ENCODE data around the gene UBTFL1.
A peak's percentile ranks its signal among the peaks of the same experiment; 100 is the strongest.

Gene UBTFL1

DNA sequence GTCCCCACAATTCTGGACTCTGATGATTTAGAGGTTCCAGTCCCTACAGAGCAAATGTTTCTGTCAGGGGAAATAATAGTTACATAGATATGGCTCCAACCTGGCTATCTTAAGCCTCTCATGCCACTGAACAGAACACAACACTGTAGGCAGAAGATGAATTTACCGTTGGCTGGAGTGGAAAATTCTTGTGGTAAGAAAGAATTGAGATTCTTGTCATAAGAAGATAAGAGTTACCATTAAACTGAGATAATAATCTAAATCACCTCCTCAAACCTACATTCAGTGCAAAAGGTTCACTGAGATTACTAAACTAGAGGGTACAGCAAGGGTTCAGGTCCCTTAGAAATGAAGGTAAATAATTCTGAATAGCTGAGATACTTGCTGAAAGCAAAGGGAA is 38.6 kb downstream of the UBTFL1 start:
- no peak for DNase-seq (ENCODE audit: low read depth)
- H3K4me3 ChIP-seq (ENCODE audit: low read depth, low read length) = no peak overlapping the region
- in situ Hi-C loops (cut with HindIII; ENCODE audit: low sequenced_read_pairs) = no loop called here
- TF ChIP-seq, protein P1, sequence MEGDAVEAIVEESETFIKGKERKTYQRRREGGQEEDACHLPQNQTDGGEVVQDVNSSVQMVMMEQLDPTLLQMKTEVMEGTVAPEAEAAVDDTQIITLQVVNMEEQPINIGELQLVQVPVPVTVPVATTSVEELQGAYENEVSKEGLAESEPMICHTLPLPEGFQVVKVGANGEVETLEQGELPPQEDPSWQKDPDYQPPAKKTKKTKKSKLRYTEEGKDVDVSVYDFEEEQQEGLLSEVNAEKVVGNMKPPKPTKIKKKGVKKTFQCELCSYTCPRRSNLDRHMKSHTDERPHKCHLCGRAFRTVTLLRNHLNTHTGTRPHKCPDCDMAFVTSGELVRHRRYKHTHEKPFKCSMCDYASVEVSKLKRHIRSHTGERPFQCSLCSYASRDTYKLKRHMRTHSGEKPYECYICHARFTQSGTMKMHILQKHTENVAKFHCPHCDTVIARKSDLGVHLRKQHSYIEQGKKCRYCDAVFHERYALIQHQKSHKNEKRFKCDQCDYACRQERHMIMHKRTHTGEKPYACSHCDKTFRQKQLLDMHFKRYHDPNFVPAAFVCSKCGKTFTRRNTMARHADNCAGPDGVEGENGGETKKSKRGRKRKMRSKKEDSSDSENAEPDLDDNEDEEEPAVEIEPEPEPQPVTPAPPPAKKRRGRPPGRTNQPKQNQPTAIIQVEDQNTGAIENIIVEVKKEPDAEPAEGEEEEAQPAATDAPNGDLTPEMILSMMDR (IDR thresholded peaks at IDR 0.05; ENCODE audit: low read depth, low read length, missing control alignments) = no peak

DNA sequence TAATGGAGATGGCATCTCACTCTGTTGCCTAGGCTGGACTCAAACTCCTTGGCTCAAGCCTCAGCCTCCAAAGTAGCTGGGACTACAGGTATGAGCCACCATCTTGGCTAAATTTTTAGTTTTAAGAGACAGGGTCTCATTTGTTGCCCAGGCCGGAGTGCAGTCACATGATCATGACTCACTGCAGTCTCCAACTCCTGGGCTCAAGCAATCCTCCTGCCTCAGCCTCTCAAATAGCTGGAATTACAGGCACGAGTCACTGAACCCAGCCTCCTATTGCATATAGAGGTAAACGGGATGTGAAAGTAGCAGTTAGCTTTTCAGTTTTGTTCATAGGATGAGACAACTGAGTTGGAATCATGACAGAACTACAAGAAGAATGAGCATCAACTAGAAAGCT is 39.2 kb downstream of the UBTFL1 start:
- DNase-seq (ENCODE audit: low read depth) = no peak
- in situ Hi-C loops (cut with HindIII; ENCODE audit: low sequenced_read_pairs) = no loop called here
- TF ChIP-seq, protein P1 (IDR thresholded peaks at IDR 0.05; ENCODE audit: low read depth, low read length, missing control alignments) = no peak
- H3K4me3 ChIP-seq (ENCODE audit: low read depth, low read length) = no peak overlapping the region

DNA sequence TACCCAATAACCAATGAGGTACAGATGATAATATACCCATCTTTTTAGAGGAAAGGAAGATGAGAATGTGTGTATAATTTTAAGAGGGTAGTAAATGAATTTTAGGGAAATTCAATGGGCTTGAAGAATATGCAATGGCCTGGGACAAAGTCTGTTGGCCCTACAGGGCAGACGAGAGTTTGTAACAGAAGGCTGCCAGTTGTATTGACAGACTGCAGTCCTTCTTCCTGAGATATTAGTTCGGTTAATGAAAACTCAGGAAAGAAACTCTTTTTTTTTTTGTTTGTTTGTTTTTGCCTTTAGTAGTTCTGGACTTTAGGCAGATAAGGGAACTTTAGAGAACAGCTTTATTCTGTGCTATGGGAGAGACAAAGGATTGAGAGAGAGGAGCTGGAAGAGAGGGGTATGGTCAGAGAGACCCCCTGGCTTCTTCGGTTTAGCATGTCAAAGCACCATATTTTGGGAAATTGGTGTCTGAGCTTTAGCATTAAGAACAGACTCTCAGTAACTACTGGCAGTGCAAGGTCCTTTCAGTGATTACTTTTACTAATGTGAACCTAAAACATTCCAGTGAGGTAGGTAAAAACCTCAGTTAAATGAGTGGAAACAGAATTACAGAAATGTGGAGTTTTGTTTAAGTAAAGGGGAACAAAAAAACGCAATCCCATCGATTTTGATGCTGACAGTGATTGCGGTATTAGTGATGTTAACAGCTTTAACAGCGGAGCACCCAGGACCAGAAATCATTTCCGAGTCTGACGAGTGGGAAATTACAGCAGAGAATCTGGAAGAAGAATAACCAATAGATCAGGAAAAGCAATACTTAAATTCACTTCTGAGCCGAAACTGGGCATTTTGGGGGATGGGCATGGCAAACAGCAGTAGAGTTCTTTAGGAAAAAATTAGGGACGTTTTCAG is 48.1 kb downstream of the UBTFL1 start:
- peak overlapping the region; percentile 67 for H3K4me3 ChIP-seq (ENCODE audit: low read depth, low read length)
- DNase-seq (ENCODE audit: low read depth) = no peak
- in situ Hi-C loops (cut with HindIII; ENCODE audit: low sequenced_read_pairs) = no loop called here
- TF ChIP-seq, protein P1 (IDR thresholded peaks at IDR 0.05; ENCODE audit: low read depth, low read length, missing control alignments) = no peak

DNA sequence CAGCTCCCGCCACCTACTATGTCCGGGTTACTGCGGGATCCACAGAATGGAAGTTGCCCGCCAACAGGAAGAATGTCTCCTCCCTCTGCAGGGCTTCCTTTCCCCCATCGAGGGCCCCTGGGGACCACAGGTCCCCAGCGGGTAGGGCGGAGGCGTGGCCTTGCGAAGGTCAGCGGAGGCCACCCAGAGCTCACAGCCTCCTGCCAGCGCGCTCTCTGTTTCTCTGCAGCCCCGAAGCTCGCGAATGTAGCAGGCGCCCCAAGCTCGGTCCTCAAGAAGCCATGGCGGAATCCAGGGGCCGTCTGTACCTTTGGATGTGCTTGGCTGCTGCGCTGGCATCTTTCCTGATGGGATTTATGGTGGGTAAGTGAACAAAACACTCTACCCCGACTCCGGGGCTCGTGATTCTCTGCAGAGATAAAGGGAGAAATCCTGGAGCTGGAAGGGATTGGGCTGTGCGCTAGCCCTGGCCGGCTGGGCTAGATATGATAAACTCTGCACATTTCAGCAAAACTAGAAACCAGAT is 48.8 kb downstream of the UBTFL1 start, which contains the start of gene NAALAD2:
NAALAD2 (plus strand) TSS at position 186 of the 526 bp plus-strand sequence; CDS start at position 282, 96 bp downstream.
- in situ Hi-C loops (cut with HindIII; ENCODE audit: low sequenced_read_pairs) = no loop called here
- TF ChIP-seq, protein P1 (IDR thresholded peaks at IDR 0.05; ENCODE audit: low read depth, low read length, missing control alignments) = no peak
- no peak for DNase-seq (ENCODE audit: low read depth)
- H3K4me3 ChIP-seq (ENCODE audit: low read depth, low read length) = peak within 1 kb of the TSS; percentile 67

DNA sequence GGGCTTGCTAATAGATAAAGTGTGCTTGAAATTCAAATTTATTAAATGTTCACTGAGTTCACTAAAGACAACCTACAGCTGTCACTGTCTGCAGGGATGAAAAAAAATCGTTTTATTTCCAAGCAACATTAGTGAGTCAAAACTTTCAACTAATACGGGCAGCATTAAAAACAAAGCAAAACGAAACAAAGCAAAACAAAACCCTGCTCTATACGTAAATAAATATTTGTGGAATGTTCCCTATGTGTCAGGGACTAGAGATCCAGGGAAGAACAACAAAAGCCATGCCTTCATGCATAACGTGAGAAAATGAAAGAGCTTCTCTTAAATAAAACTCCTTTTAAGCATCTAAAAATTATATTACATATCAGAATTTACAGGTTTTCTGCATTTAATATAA is 49.3 kb downstream of the UBTFL1 start:
- in situ Hi-C loops (cut with HindIII; ENCODE audit: low sequenced_read_pairs) = no loop called here
- DNase-seq (ENCODE audit: low read depth) = no peak
- H3K4me3 ChIP-seq (ENCODE audit: low read depth, low read length) = peak overlapping the region; percentile 67
- TF ChIP-seq, protein P1 (IDR thresholded peaks at IDR 0.05; ENCODE audit: low read depth, low read length, missing control alignments) = no peak
